Stomach (tissue), 4 donors: ENCODE data around the gene FANK1.

Source experiments
- EP300 ChIP-seq: sonication (generic); formaldehyde crosslinking; IDR thresholded peaks from one replicate; pipeline ENCODE4 v1.6.1; 2017; ENCODE audit warnings: antibody characterized with exemption
- TF ChIP-seq, protein P1 (sequence below), 7 experiments: fragments of 450-650 bp in 4 of 7; fragments of 200-600 bp in 3 of 7; sonication (generic) in 3 of 7; IDR thresholded peaks; one replicate each; pipeline ENCODE4 v1.5.1; 2016 to 2019; ENCODE audit warnings: antibody characterized with exemption in 7 of 7, control low read depth in 2 of 7, mild to moderate bottlenecking in 1 of 7

DNA sequence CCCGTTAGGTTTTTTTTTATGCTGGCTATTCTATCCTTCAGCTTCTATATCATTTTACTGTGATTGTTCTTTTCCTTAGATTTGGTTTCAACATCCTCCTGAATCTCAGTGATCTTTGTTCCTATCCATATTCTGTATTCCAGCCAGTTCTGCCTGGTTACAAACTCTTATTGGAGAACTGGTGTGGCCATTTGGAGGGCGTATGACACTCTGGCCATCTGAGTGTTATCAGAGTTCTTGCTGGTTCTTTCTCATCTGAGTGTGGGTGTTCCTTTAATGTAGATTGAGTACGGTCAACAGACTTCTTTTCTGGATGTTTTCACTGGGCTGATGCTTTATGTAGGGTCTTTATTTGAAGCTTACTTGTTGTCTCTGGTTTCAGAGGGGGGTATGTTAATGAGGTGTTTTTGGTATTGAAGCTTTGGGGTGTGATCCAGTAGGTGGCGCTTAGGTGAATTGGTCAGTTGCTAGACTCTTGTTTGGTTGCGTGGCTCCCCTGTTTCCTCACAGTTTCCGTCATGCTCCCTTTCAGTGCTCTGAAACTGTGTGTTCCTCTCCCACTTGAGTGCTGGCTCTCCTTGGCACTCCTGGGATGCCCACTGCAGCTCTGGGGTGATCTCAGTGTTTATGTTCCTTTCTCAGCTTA lies 80.7 kb downstream of the FANK1 start:
- TF ChIP-seq, protein P1, sequence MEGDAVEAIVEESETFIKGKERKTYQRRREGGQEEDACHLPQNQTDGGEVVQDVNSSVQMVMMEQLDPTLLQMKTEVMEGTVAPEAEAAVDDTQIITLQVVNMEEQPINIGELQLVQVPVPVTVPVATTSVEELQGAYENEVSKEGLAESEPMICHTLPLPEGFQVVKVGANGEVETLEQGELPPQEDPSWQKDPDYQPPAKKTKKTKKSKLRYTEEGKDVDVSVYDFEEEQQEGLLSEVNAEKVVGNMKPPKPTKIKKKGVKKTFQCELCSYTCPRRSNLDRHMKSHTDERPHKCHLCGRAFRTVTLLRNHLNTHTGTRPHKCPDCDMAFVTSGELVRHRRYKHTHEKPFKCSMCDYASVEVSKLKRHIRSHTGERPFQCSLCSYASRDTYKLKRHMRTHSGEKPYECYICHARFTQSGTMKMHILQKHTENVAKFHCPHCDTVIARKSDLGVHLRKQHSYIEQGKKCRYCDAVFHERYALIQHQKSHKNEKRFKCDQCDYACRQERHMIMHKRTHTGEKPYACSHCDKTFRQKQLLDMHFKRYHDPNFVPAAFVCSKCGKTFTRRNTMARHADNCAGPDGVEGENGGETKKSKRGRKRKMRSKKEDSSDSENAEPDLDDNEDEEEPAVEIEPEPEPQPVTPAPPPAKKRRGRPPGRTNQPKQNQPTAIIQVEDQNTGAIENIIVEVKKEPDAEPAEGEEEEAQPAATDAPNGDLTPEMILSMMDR (IDR thresholded peaks at IDR 0.05): no peak
- TF ChIP-seq EP300: no peak
